HS-5 (cell line): ENCODE results near the gene IGHMBP2.

Experiments used
- DNase-seq: peaks from one replicate; pipeline ENCODE4 v3.0.0-alpha.2; 2012; ENCODE audit warnings: low read depth

Gene IGHMBP2

GRCh38 chr11:68940651-68941323, 37.1 kb downstream of the IGHMBP2 start:
- DNase-seq: no peak

- DNase-seq: no peak
Measured at GRCh38 chr11:68941324-68942094, 37.8 kb downstream of the IGHMBP2 start.

- DNase-seq: no peak
Measured at GRCh38 chr11:68942095-68942620, 38.5 kb downstream of the IGHMBP2 start.

GRCh38 chr11:68942751-68943271, 39.1 kb downstream of the IGHMBP2 start:
- DNase-seq: no peak

- no peak for DNase-seq
Measured at GRCh38 chr11:68946416-68947090, 42.9 kb downstream of the IGHMBP2 start.

- DNase-seq: no peak
Measured at GRCh38 chr11:68947151-68947550, 43.5 kb downstream of the IGHMBP2 start.

- DNase-seq: no peak
Measured at GRCh38 chr11:68948496-68948895, 44.8 kb downstream of the IGHMBP2 start.

- no peak for DNase-seq
Measured at GRCh38 chr11:68948935-68949334, 45.2 kb downstream of the IGHMBP2 start.

GRCh38 chr11:68950270-68950669, 46.6 kb downstream of the IGHMBP2 start:
- no peak for DNase-seq

GRCh38 chr11:68950762-68951161, 47.1 kb downstream of the IGHMBP2 start:
- no peak for DNase-seq

GRCh38 chr11:68954836-68955606, 51.3 kb downstream of the IGHMBP2 start:
- no peak for DNase-seq

GRCh38 chr11:68955607-68955958, 51.9 kb downstream of the IGHMBP2 start:
- DNase-seq: no peak

GRCh38 chr11:68956142-68956541, 52.5 kb downstream of the IGHMBP2 start:
- DNase-seq: no peak

- no peak for DNase-seq
Measured at GRCh38 chr11:68956547-68957254, 53.0 kb downstream of the IGHMBP2 start.

GRCh38 chr11:68958211-68958610, 54.5 kb downstream of the IGHMBP2 start:
- no peak for DNase-seq

- no peak for DNase-seq
Measured at GRCh38 chr11:68959465-68960293, 56.0 kb downstream of the IGHMBP2 start.

- no peak for DNase-seq
Measured at GRCh38 chr11:68960294-68961071, 56.8 kb downstream of the IGHMBP2 start.

- no peak for DNase-seq
Measured at GRCh38 chr11:68961245-68961644, 57.6 kb downstream of the IGHMBP2 start.

GRCh38 chr11:68962527-68963250, 59.0 kb downstream of the IGHMBP2 start:
- DNase-seq: no peak
